ENCODE results near the gene VOPP1.

The VOPP1 gene

GRCh38 chr7:55429835-55430499 is 142.3 kb downstream of the VOPP1 start:
- DNase-seq = no peak

GRCh38 chr7:55427800-55428199 is 144.5 kb downstream of the VOPP1 start:
- no peak for DNase-seq

- DNase-seq = no peak
These were observed 145.0 kb downstream of the VOPP1 start for GRCh38 chr7:55427342-55427741.

GRCh38 chr7:55426676-55427075 is 145.6 kb downstream of the VOPP1 start:
- DNase-seq = no peak

GRCh38 chr7:55425141-55425752 is 147.1 kb downstream of the VOPP1 start:
- DNase-seq = no peak

- DNase-seq = no peak
These were observed 148.4 kb downstream of the VOPP1 start for GRCh38 chr7:55423891-55424290.

- DNase-seq = no peak
These were observed 149.0 kb downstream of the VOPP1 start for GRCh38 chr7:55423277-55423711.

Data from NCI-H446 (cell line).